OCI-LY1 (cell line): Measurements from ENCODE around the gene B4GALT1.

Experiments
- H2AFZ ChIP-seq: fragments of 200-600 bp; sonication (generic), shearing (Covaris generic); 2 replicates; pipeline ENCODE4 v1.6.0; 2014; ENCODE audit warnings: antibody characterized with exemption, mild to moderate bottlenecking, low read length
- H3F3A ChIP-seq: fragments of 200-600 bp; sonication (generic), shearing (Covaris generic); 2 replicates; pipeline ENCODE4 v1.6.0; 2014; ENCODE audit warnings: mild to moderate bottlenecking, antibody characterized with exemption, low read length, moderate library complexity; ENCODE audit not compliant: insufficient read depth
- H3K27ac ChIP-seq: fragments of 200-600 bp; sonication (generic); 2 replicates; pipeline ENCODE4 v1.5.1; 2014; ENCODE audit warnings: low read length, mixed run types, mild to moderate bottlenecking, low read depth; ENCODE audit not compliant: poor library complexity, severe bottlenecking
- H3K27me3 ChIP-seq: fragments of 200-600 bp; sonication (generic); 2 replicates; pipeline ENCODE4 v1.6.0; 2014; ENCODE audit warnings: antibody characterized with exemption, mild to moderate bottlenecking, low read length, moderate library complexity; ENCODE audit not compliant: insufficient read depth
- H3K36me3 ChIP-seq: fragments of 200-600 bp; sonication (generic); 2 replicates; pipeline ENCODE4 v1.6.1; 2014; ENCODE audit warnings: mild to moderate bottlenecking, antibody characterized with exemption, low read length, moderate library complexity, mixed read lengths; ENCODE audit not compliant: insufficient read depth
- H3K4me1 ChIP-seq: fragments of 200-600 bp; sonication (generic); 2 replicates; pipeline ENCODE4 v1.5.1; 2014; ENCODE audit warnings: mild to moderate bottlenecking, low read length, moderate library complexity; ENCODE audit not compliant: insufficient read depth, severe bottlenecking
- H3K4me2 ChIP-seq: fragments of 200-600 bp; sonication (generic), shearing (Covaris generic); 2 replicates; pipeline ENCODE4 v1.6.1; 2014; ENCODE audit warnings: low read length
- H3K4me3 ChIP-seq: fragments of 200-600 bp; sonication (generic); 2 replicates; pipeline ENCODE4 v1.5.1; 2014; ENCODE audit warnings: low read length, low read depth, mild to moderate bottlenecking, mixed read lengths; ENCODE audit not compliant: poor library complexity, severe bottlenecking
- H3K79me2 ChIP-seq: fragments of 200-600 bp; shearing (Covaris generic); 2 replicates; pipeline ENCODE4 v1.6.1; 2016; ENCODE audit warnings: mixed run types, low read length, mixed read lengths; ENCODE audit not compliant: insufficient read depth
- H3K9ac ChIP-seq: fragments of 200-600 bp; sonication (generic), shearing (Covaris generic); 2 replicates; pipeline ENCODE4 v1.6.1; 2014; ENCODE audit warnings: mild to moderate bottlenecking, low read length, mixed read lengths
- H3K9me2 ChIP-seq: fragments of 200-600 bp; sonication (generic), shearing (Covaris generic); 2 replicates; pipeline ENCODE4 v1.6.1; 2014; ENCODE audit warnings: low read depth, mild to moderate bottlenecking, low read length, mixed read lengths
- H3K9me3 ChIP-seq: fragments of 200-600 bp; shearing (Covaris generic); 2 replicates; pipeline ENCODE4 v1.6.1; 2014; ENCODE audit warnings: low read length, mixed read lengths
- H4K20me1 ChIP-seq: fragments of 200-600 bp; sonication (generic), shearing (Covaris generic); 2 replicates; pipeline ENCODE4 v1.6.0; 2016; ENCODE audit warnings: mild to moderate bottlenecking, low read length; ENCODE audit not compliant: insufficient read depth
- CTCF ChIP-seq: fragments of 200-600 bp; sonication (generic), shearing (Covaris generic); IDR thresholded peaks from 2 replicates; pipeline ENCODE4 v1.5.1; 2017; ENCODE audit warnings: mild to moderate bottlenecking, antibody characterized with exemption, low read length, moderate library complexity, mixed read lengths
- EZH2 ChIP-seq: fragments of 200-600 bp; sonication (generic), shearing (Covaris generic); IDR thresholded peaks from 2 replicates; pipeline ENCODE4 v1.8.0; 2017; ENCODE audit warnings: borderline replicate concordance, mixed run types, mild to moderate bottlenecking, antibody characterized with exemption, low read length, moderate library complexity, mixed read lengths

Gene B4GALT1

GRCh38 chr9:33102551-33103210 lies 64.5 kb downstream of the B4GALT1 start:
- H3K4me1 ChIP-seq = no peaks in the 10 kb centered on the region
- no peaks in the 10 kb centered on the region for H3K79me2 ChIP-seq
- no peaks in the 10 kb centered on the region for H3K9me3 ChIP-seq
- H3K27ac ChIP-seq = no peak overlapping the region
- H3F3A ChIP-seq = no peaks in the 10 kb centered on the region
- no peak for TF ChIP-seq CTCF
- no peak for TF ChIP-seq EZH2
- no peak overlapping the region for H2AFZ ChIP-seq
- no peaks in the 10 kb centered on the region for H4K20me1 ChIP-seq
- no peak overlapping the region for H3K4me3 ChIP-seq
- H3K4me2 ChIP-seq = no peak overlapping the region
- no peaks in the 10 kb centered on the region for H3K9me2 ChIP-seq
- H3K27me3 ChIP-seq = no peaks in the 10 kb centered on the region
- H3K36me3 ChIP-seq = no peaks in the 10 kb centered on the region
- H3K9ac ChIP-seq = no peak overlapping the region

GRCh38 chr9:33101104-33101951 lies 65.8 kb downstream of the B4GALT1 start:
- no peak for TF ChIP-seq CTCF
- no peak for TF ChIP-seq EZH2
- Histone ChIP-seq H3K27ac (no peak overlapping the region), H3K4me2 (no peak overlapping the region)

GRCh38 chr9:33099754-33100153 lies 67.4 kb downstream of the B4GALT1 start:
- no peak overlapping the region for H3K27ac ChIP-seq
- no peaks in the 10 kb centered on the region for H3K36me3 ChIP-seq
- H3K9me2 ChIP-seq = no peaks in the 10 kb centered on the region
- no peaks in the 10 kb centered on the region for H4K20me1 ChIP-seq
- H3F3A ChIP-seq = no peaks in the 10 kb centered on the region
- no peak overlapping the region for H2AFZ ChIP-seq
- TF ChIP-seq CTCF = no peak
- TF ChIP-seq EZH2 = no peak
- no peak overlapping the region for H3K4me2 ChIP-seq
- H3K9ac ChIP-seq = no peak overlapping the region
- no peaks in the 10 kb centered on the region for H3K79me2 ChIP-seq
- H3K27me3 ChIP-seq = 0 out of 2 replicates have a peak, but pooled peaks cover 3% of the 10 kb centered on the region
- H3K4me3 ChIP-seq = no peak overlapping the region
- H3K4me1 ChIP-seq = no peaks in the 10 kb centered on the region
- H3K9me3 ChIP-seq = no peaks in the 10 kb centered on the region

More at GRCh38 chr9:33101104-33101951, 65.8 kb downstream of the B4GALT1 start:
- Histone ChIP-seq H3K9me3 (no peaks in the 10 kb centered on the region), H3K36me3 (no peaks in the 10 kb centered on the region), H3K9ac (no peak overlapping the region), H3K4me1 (no peaks in the 10 kb centered on the region), H3K79me2 (no peaks in the 10 kb centered on the region), H3K27me3 (0 out of 2 replicates have a peak, but pooled peaks cover 3% of the 10 kb centered on the region), H3K4me3 (no peak overlapping the region), H3F3A (no peaks in the 10 kb centered on the region), H2AFZ (no peak overlapping the region), H4K20me1 (no peaks in the 10 kb centered on the region), H3K9me2 (no peaks in the 10 kb centered on the region)
